Thymus (tissue), 11 donors: ENCODE data around the gene RCSD1. TPM values are rescaled to one million over a fixed set of nuclear protein-coding genes. Genes with fewer than 3 reads are reported as not detected.

Source experiments
- DNase-seq, 9 donors: peaks; one replicate each; pipeline ENCODE4 v3.0.0-alpha.2; 2013; ENCODE audit warnings: low spot score in 9 of 9, low read depth in 6 of 9, missing footprints in 1 of 9
- H3K27ac ChIP-seq, 2 donors: one replicate each; pipeline ENCODE4 v1.5.1; 2013; ENCODE audit warnings: control low read depth in 1 of 2, low read depth in 1 of 2, low read length in 1 of 2, mild to moderate bottlenecking in 1 of 2, moderate library complexity in 1 of 2
- H3K27me3 ChIP-seq, 2 donors: one replicate each; pipeline ENCODE4 v1.5.1; 2013; ENCODE audit warnings: low read length in 1 of 2; ENCODE audit not compliant: control insufficient read depth in 2 of 2, insufficient read depth in 1 of 2
- H3K36me3 ChIP-seq, 2 donors: one replicate each; pipeline ENCODE4 v1.5.1; 2013; ENCODE audit warnings: low read length in 1 of 2, mild to moderate bottlenecking in 1 of 2, moderate library complexity in 1 of 2; ENCODE audit not compliant: control insufficient read depth in 2 of 2, insufficient read depth in 2 of 2
- H3K4me1 ChIP-seq, 2 donors: one replicate each; pipeline ENCODE4 v1.5.1; 2013; ENCODE audit warnings: low read length in 2 of 2; ENCODE audit not compliant: control insufficient read depth in 2 of 2, insufficient read depth in 2 of 2
- H3K4me3 ChIP-seq, 2 donors: one replicate each; pipeline ENCODE4 v1.5.1; 2013; ENCODE audit warnings: low read length in 2 of 2, control low read depth in 1 of 2, mild to moderate bottlenecking in 1 of 2
- H3K9me3 ChIP-seq, 2 donors: one replicate each; pipeline ENCODE4 v1.5.1; 2013; ENCODE audit warnings: low read length in 1 of 2, mild to moderate bottlenecking in 1 of 2; ENCODE audit not compliant: control insufficient read depth in 2 of 2, insufficient read depth in 1 of 2
- WGBS: extraction: QIAGEN DNeasy Blood & Tissue Kit; methylation state at CpG from one replicate; pipeline ENCODE4 v1.1.7; 2013; 5-methylcytosine and 5-hydroxymethylcytosine counted together
- polyA plus RNA-seq: library from polyadenylated mRNA; stranded (reverse); fragments of 200-250 nt; gene quantifications from one replicate; pipeline ENCODE4 v1.2.3, GENCODE V29; 2013
- total RNA-seq: library from RNA; stranded (reverse); fragments of 120-200 nt; gene quantifications from one replicate; pipeline ENCODE4 v1.2.4, GENCODE V29; 2013
- donor health status: healthy.

RCSD1 gene
- total and polyA plus RNA-seq, 2 donors = 69.4 to 95.8 TPM

DNA sequence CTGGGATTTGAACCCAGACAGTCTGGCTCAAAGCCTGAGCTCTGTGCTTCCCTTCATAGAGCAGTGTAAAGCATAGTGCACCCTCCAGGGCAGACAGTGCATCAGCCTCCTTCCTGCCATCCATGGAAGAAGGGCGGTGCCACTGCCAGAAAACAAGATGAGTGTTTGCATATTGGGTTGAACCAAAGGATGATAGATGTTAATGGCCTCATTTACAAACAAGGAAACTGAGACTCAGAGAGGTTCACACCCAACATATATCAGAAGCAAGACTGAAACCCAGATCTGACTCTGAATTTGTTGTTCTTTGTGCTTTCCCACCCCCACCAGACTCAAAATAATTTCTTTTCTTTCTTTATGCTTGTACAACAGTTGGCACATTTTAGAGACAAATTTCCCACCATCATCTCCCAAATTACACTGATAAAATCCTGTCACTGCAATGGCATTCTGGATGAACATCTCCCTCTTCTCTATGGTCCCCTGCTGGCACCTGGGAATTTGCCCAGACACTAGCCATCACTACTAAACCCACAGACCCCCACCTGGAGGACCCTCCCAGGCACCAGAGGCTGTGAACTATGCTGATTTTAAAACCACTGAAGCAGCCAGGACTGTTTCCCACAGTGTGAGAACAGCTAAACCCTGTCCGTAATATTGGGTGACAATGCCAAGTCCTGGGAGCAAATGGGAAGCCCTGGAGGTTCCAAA, 46.3 kb downstream of the RCSD1 start:
- Histone ChIP-seq H3K9me3 (no peaks in the 10 kb centered on the region), H3K27me3 (no peaks in the 10 kb centered on the region), H3K4me3 (no peak overlapping the region), H3K36me3 (peaks cover 71 to 95% of the 10 kb centered on the region in 2 donors), H3K4me1 (peaks cover 0 to 14% of the 10 kb centered on the region in 2 donors), H3K27ac (no peak overlapping the region)
- DNase-seq = no peak
- WGBS = 99% methylated on average over 2 of the region's 2 CpGs

DNA sequence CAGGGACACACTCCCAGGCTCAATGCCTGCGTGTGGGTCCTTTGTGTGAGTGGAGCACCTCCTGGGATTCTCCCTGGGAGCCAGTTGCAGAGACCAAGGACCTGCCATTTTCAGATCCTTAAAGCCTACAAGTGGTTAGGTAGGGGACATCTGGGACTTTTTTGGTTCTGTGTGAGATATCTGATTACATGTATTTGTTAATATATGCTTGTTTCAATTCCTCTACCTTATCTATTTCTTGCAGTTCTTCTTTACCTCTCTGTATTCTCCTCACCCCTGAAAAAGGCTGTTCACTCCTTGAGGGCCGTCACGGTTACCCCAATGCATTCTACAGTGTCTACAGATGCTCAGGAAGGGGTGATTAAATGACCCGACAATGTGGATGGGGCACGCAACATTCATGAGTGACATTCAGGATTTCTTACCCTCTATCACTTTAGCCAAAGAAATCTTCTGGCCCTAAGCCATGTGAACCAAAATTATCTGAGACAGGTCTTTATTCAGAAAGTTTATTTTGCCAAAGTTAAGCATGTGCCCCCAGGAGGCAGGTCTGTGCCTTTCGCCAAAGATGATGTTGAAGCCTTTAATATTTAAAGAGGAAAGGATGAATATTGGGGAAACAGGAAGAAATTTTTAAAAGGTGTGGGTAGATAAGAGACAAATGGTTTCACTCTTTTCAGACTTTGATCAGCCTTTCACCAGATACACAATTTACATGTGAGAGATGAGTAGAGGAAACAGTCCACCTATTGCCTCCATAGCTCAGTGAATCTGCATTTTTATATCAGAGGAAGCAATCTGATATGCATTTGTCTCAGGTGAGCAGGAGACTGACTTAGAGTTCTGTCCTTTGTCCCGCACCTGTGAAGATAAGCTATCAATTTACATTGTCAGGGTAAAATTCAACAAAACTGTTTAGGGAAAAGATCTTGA, 47.1 kb downstream of the RCSD1 start:
- DNase-seq = no peak
- 91% methylated on average over 7 of the region's 7 CpGs for WGBS
- Histone ChIP-seq H3K4me1 (peaks cover 0 to 14% of the 10 kb centered on the region in 2 donors), H3K36me3 (peaks cover 69 to 93% of the 10 kb centered on the region in 2 donors), H3K4me3 (no peak overlapping the region), H3K27me3 (no peaks in the 10 kb centered on the region), H3K9me3 (no peaks in the 10 kb centered on the region), H3K27ac (no peak overlapping the region)

DNA sequence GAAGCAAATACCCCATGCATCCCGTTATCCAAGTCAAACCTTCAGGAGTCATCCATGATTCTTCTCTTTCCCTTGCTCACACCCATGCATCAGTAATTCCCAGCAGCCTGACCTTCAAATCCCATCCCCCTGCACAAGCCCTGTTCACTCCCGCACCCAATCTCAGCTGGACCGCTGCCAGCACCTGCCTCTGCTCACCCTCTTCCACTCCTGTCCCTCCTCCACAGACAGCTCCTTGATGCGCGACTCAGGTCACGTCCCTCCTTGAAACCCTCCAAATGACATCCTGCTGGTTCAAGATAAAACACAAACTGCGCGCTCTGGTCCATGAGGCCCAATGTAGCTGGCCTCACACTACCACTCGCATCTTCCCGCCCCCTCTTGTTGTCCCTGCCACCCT, 48.4 kb downstream of the RCSD1 start:
- no peak overlapping the region for H3K4me3 ChIP-seq
- H3K4me1 ChIP-seq = peaks cover 0 to 14% of the 10 kb centered on the region in 2 donors
- DNase-seq = no peak
- H3K9me3 ChIP-seq = no peaks in the 10 kb centered on the region
- no peaks in the 10 kb centered on the region for H3K27me3 ChIP-seq
- H3K36me3 ChIP-seq = peaks cover 72 to 93% of the 10 kb centered on the region in 2 donors
- 97% methylated on average over 10 of the region's 10 CpGs for WGBS
- H3K27ac ChIP-seq = no peak overlapping the region

DNA sequence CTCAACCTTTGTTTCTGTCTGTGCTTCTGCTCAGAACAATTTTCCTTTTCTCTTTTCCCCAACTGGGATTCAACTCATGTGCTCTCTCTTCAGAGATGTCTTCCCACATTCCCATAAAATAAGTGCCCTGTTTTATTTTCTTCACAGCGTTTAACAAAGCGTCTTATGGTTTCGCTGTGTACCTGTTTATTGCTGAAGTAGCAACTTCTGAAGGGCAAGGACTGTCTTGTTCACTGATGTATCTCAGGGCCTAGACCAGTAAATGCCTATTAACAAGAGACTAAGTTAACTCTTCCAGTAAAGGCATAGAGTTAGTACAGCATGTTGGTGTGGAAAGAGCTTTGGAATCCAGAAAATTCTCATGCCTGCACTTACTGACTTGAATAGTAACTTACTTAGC, 48.8 kb downstream of the RCSD1 start:
- Histone ChIP-seq H3K4me1 (peaks cover 0 to 14% of the 10 kb centered on the region in 2 donors), H3K36me3 (peaks cover 72 to 93% of the 10 kb centered on the region in 2 donors)
- 98% methylated on average over 3 of the region's 3 CpGs for WGBS

DNA sequence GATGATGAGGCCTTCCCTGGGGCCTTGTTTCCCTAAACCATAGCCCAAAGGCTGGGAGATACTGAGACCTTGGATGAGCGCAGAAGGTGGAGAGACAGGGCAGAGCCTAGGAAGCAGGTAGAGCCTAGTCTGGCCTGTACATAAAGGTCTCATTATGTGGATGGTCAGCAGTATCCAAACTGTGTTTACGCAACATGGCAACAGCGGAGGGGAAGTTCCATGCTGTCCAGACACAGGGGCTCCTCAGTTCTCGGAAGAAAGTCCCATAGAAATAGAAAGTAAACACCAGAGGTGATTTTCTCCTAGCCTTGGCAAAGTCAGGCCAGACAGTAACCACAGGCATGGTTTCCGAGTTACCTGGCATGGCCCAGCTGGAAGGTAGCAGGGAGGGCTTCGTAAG, 49.7 kb downstream of the RCSD1 start:
- peaks cover 0 to 14% of the 10 kb centered on the region in 2 donors for H3K4me1 ChIP-seq
- no peak overlapping the region for H3K27ac ChIP-seq
- peaks cover 76 to 94% of the 10 kb centered on the region in 2 donors for H3K36me3 ChIP-seq
- no peak for DNase-seq
- H3K27me3 ChIP-seq = no peaks in the 10 kb centered on the region
- WGBS = 97% methylated on average over 6 of the region's 6 CpGs
- no peak overlapping the region for H3K4me3 ChIP-seq
- no peaks in the 10 kb centered on the region for H3K9me3 ChIP-seq

More for the DNA sequence above, 48.8 kb downstream of the RCSD1 start:
- DNase-seq = no peak
- Histone ChIP-seq H3K27ac (no peak overlapping the region), H3K9me3 (no peaks in the 10 kb centered on the region), H3K27me3 (no peaks in the 10 kb centered on the region), H3K4me3 (no peak overlapping the region)

DNA sequence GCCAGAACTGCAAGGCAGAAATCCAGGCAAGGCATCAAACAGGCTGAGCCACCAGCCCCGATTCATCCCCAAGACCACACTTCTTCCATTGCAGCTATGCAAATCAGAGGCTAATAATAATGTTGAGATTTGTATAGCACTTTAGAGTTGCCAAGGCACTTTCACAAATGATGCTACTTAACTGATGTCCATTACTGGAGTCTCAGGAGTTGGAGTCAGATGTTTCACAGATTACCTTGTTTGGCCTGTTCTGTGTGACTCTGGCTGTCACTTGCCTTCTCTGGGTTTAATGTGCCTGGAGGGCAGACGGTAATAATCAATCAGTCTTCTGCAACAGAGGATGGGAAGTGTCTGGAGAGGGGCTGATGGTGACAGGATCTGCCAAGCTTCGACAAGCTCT, 51.0 kb downstream of the RCSD1 start:
- H3K36me3 ChIP-seq = peaks cover 75 to 96% of the 10 kb centered on the region in 2 donors
- H3K4me3 ChIP-seq = no peak overlapping the region
- H3K27ac ChIP-seq = no peak overlapping the region
- 98% methylated on average over 3 of the region's 3 CpGs for WGBS
- DNase-seq = no peak
- H3K4me1 ChIP-seq = peaks cover 0 to 11% of the 10 kb centered on the region in 2 donors
- no peaks in the 10 kb centered on the region for H3K9me3 ChIP-seq
- H3K27me3 ChIP-seq = no peaks in the 10 kb centered on the region

DNA sequence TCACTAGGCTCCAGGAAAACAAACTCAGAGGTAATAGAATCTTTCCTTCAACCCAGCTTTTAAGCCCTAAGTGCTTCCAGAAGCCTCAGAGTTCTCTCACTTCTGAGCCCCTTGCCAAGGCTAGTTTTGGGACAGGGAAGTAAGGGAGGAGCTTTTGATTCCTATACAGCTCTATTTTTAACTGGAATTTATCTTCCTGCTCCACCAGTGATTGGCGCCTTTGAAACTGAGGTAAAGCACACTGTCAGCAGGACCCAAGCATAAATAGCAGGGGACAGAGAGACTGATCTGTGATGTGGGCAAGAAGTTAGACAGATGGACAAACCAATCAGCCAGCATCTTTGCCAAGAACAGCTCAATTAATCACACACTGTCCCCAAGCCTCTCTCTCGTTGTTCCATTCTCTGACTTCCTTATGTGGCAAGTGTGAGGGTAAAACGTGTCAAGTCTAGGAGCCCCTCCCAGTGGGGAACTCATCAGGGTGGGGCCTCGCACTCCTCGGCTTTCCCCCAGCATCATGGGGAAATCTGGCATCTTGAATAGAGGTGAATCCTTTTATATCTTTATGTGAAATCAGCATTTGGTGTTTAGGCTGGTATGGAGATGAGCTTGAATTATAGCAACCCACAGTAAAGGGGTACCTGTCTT, 51.5 kb downstream of the RCSD1 start:
- Histone ChIP-seq H3K27ac (no peak overlapping the region), H3K9me3 (no peaks in the 10 kb centered on the region), H3K36me3 (peaks cover 79 to 96% of the 10 kb centered on the region in 2 donors), H3K4me3 (no peak overlapping the region), H3K27me3 (no peaks in the 10 kb centered on the region), H3K4me1 (peaks cover 0 to 10% of the 10 kb centered on the region in 2 donors)
- 94% methylated on average over 5 of the region's 5 CpGs for WGBS
- no peak for DNase-seq

DNA sequence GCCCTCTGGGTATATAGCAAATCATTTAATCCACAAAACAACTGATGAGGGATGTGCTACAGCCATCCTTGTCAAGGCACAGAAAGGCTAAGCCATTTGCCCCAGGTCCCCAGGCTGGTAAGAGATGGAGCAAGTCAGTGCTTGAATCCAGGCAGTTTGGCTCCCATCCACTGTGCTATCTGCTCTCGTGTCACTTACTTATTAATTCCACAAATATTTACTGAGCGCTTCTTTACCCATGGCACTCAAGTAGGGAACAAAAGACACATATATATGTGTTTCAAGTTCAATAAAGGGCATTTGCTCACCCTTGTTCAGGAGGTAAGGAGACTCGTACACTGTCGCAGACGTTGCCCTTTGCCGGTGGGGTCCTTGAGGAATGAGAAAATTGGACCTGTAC, 53.2 kb downstream of the RCSD1 start:
- Histone ChIP-seq H3K36me3 (peaks cover 79 to 96% of the 10 kb centered on the region in 2 donors), H3K9me3 (no peaks in the 10 kb centered on the region), H3K4me1 (peaks cover 0 to 11% of the 10 kb centered on the region in 2 donors), H3K4me3 (no peak overlapping the region), H3K27ac (no peak overlapping the region), H3K27me3 (no peaks in the 10 kb centered on the region)
- DNase-seq = no peak
- WGBS = 98% methylated on average over 6 of the region's 6 CpGs
